GM21723 (cell line): ENCODE results near the gene DLG4.
"Not testable (repeated sequence)": the region's sequence is repeated elsewhere in the genome, so short reads cannot be mapped to it uniquely, and the experiment has no call there.

Experiments used
- ATAC-seq: cut with Tn5 transposase; IDR thresholded peaks from one replicate; pipeline ENCODE4 v1.9.1; 2021; ENCODE audit warnings: mild to moderate bottlenecking, moderate library complexity; ENCODE audit not compliant: unreplicated experiment

DLG4 gene

DNA sequence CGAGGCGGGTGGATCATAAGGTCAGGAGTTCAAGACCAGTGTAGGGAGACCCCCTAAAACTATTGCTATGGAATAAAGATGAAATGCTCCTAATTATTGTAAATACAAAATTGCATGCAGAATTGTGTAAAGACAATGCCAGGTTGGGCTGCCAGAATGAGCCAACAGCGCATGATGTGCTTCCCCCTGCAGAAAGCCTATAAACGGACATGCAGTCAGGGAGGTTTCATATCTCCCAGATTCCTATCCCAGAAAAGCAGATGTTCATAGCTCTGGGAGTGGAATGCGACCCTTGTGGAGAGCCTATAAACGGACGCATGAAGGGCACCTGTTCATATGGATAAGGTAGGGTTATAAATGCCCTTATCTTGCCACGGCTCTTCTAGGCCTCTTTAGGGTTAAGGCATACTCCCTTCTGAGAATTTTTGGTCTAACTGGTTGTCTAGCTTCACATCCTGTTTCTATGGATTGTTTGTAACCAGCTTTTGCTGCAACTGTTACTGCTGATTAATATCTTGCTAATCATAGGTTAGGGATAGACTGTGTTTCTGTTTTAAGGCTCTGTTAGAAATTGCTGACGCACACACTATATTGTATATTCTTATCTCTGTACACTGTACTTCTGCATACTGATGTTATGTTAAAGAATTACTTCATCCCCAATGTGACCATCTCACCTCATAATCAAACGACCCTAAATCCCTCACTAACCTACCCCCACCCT lies 50.6 kb downstream of the DLG4 start:
- ATAC-seq = not testable (repeated sequence)

DNA sequence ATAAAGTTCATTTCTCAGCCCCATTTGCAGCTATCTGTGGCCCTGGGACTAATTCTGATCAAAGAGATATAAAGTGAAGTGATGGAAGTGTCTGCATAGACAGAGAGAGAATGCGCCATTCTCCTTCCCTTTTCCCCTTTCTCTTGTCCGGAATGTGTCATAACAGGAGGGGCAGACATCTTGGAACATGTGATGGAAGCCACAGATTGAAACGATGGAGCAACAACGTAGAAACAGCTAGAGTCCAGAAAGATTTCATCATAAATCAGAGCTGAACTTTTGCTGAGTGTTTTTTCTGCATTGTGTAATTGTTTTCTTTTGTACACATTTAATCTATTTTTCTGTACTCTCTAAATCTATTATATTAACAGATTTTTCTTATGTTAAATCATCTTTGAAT lies 51.8 kb downstream of the DLG4 start:
- no peak for ATAC-seq

DNA sequence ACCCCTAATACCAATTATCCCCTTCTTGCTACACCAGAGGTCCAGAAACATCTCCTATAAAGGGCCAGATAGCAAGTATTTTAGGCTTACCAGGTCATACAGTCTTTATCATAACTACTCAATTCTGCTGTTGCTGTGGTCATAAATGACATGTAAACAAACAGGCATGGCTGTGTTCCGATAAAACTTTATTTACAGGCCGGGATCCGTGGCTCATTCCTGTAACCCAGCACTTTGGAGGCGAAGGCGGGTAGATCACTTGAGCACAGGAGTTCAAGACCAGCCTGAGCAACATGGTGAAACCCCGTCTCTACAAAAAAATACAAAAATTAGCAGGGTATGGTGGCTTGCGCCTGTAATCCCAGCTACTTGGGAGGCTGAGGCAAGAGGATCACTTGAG lies 52.8 kb downstream of the DLG4 start:
- ATAC-seq = no peak

DNA sequence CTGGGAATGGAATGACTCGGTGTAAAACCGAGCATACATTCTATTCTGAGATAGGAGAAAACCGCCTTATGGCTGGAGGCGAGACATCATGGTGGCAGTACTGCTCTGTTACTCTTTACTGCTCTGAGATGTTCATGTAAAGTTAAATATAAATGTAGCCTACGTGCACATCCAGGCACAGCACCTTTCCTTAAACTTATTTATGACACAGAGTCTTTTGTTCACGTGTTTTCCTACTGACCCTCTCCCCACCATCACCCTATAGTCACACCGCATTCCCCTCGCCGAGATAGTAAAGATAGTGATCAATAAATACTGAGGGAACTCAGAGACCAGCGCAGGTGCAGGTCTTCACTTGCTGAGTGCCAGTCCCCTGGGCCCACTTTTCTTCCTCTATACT lies 60.1 kb downstream of the DLG4 start:
- ATAC-seq = not testable (repeated sequence)

DNA sequence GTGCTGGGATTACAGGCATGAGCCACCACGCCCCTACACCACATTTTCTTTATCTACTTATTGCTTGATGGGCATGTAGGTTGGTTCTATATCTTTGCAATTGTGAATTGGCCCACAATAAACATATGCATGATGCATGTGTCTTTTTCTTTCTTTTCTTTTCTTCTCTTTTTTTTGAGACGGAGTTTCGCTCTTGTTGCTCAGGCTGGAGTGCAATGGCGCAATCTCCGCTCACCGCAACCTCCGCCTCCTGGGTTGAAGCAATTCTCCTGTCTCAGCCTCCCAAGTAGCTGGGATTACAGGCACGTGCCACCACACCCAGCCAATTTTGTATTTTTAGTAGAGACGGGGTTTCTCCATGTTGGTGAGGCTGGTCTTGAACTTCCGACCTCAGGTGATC lies 61.2 kb downstream of the DLG4 start:
- ATAC-seq = not testable (repeated sequence)

DNA sequence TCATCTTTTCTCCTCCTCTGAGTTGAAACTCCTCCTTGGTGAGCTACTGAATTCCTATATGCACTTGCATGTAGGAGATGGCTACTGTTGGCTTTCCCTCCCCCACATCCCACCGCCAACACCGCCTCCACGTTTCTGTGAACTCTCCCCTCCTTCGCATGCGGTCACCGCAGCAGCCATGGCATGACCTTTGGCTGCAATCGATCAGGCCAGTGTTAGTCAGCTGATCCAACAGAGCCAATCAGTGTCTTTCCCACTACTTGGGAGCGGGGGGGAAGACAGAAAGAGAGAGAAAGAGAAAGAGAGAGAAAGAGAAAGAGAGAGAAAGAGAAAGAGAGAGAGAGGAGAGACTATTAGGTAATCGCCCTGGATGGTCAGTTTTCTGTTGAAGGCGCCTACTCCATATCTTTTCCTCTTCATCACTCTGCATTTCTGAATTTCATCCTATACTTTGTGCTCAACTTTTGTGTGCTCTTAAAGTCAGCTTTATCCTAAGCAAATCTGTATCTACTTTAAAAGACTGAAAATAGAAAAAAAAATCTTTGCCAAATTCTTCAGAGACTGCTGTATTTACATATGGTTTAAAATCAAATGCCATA lies 63.2 kb downstream of the DLG4 start:
- no peak for ATAC-seq

DNA sequence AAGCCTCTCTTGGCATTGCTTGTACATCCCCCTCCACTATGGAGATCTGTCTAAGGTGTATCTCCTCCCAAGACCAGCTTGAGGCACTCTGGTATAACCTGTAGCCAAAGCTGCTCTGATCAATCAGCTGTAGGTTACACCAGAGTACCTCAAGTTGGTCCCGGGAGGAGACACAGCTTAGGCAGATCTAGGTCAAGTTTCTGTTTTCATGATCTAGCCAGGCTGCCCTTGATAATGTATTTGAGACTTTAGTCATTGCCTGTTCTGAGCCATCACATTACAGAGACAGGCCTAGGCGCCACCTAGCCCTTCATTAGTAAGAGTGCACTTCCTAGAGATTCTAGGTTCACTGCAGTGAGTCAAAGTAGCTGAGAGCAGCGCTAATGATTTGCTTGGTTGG lies 71.9 kb downstream of the DLG4 start:
- ATAC-seq = no peak

DNA sequence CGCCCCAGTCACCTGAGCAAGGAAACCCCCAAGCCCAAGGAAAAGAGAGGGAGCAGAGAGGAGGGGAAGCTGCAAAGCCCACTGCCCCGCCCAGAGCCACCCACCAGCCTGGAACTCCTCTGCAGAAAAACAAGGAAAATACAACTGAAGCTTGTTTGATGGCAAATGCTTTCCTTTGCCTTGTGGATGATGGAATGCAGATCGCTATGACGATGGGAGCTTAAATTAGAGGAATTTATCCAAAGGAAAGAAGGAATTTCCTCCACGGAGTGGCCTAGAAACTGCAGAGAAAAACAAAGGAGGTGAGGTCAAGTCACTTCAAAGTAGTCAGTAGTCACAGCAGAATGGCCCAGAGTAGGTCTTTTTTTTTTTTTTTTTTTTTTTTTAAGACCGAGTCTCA lies 73.5 kb downstream of the DLG4 start:
- no peak for ATAC-seq

DNA sequence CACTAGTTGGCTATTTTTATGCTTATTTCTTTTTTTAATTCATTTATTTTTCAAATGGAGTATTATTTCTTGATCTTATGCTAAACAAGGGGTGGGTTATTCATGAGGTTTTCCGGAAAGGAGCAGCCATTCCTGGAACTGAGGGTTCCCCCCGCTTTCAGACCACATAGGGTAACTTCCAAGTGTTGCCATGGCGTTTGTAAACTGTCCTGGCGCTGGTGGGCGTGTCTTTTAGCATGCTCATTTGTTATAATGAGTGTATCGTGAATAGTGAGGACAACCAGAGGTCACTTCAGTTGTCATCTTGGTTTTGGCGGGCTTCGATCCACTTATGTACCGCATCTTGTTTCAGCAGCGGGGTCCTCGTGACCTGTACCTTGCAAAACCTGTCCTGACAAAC lies 75.4 kb downstream of the DLG4 start:
- no peak for ATAC-seq

DNA sequence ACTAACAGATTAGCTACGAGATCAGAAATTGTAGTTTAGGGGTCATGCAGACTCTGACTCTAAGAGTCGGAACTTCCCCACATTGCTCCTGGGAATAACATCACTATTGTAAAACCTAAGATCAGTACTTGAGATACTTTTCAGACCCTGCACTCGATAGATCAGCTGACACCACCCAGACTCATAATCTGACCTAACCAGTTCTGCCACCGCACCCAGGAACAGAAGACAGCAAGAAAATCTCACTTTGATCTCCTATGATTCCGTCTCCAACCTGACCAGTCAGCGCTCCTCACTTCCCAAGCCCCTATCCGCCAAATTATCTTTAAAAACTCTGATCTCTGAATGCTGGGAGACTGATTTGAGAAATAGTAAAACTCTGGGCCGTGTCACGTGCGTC lies 77.8 kb downstream of the DLG4 start:
- ATAC-seq = no peak

DNA sequence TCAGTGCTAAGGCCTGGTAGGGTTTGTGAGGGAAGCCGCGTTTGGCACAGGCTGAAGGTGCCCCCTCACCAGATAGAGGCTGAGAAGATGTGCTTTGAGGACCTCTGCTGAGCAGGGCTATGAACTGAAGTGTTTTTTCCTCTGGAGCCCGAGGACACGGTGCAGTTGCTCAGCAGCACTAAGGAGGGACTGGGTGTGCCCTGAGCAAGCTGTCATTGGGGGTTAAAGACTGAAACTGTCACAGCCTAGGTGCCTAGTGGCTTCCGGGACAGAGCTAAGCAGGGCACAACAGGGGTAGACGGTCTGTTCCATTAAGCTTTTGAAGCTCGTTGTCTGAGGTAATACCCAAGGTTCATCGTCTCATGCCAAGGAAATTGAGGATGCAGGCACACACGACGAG lies 80.2 kb downstream of the DLG4 start:
- ATAC-seq = no peak

DNA sequence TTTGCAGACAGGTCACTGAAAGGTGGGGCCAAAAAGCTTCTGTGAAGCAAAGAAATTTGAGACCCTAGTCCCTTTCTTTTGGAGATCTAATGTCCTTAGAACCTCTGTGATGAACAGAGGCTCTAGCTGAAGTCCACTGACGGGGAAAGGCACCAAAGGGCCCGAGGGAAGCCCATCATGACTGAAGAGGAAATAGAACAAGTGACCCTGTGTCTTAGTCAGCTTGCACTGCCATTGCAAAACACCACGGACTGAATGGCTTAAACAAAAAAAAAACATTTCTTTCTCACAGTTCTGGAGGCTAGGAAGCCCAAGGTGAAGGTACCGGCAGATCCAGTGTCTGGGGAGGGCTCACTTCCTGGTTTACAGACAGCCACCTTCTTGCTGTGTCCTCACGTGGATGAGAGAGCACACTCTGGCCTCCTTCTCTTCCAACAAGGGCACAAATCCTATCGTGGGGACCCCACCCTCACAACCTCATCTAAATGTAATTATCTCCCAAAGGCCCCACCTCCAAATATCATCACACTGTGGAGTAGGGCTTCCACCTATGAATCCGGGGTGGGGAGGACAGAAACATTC lies 80.7 kb downstream of the DLG4 start:
- ATAC-seq = no peak

DNA sequence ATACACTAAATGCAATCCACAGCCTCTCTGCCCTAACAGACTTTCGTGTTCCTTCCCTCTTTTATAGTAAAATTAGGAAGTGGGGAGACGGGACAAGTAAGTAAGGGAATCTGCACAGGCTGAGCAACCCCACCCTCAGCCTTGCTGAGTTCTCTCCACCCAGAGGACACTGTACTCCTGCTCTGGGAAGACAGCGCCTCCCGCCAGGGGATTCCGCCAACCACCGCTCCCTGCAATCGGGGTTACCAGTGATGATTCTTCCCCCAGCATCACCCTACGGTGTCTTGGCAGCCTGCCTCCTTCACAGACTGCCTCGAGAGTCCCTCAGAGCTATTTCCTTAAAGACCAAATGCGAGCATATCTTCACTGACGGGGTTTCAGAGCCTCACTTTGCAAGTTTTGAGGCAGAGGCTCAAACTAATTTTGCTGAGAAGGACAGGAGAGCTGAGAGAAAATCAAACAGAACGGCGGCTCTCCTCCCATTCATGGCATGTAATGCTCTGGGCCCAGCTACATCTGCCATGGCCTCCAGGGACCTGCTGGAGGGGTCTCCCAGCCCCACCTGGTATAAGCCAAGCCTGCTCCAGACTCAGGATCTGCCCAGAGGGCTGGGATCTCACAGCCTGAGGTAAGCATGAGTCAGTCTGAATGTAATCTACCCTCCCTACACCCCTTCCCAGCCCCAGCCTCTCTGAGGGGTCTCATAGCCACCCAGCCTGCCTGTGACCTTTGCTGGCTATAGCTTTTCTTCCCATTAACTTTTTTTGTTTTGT lies 82.3 kb downstream of the DLG4 start:
- ATAC-seq = no peak
